GM10266 (cell line): ENCODE measurements around the gene TBC1D17.

Experiments
- DNase-seq: peaks from one replicate; pipeline ENCODE4 v3.0.0; 2012; ENCODE audit errors: extremely low spot score
- TF ChIP-seq, protein P1 (sequence below): IDR thresholded peaks from 2 replicates; pipeline ENCODE4 v1.5.1; 2012; ENCODE audit warnings: mild to moderate bottlenecking, low read depth; ENCODE audit not compliant: control insufficient read depth, insufficient read depth; ENCODE audit errors: missing control alignments

Gene TBC1D17

DNA sequence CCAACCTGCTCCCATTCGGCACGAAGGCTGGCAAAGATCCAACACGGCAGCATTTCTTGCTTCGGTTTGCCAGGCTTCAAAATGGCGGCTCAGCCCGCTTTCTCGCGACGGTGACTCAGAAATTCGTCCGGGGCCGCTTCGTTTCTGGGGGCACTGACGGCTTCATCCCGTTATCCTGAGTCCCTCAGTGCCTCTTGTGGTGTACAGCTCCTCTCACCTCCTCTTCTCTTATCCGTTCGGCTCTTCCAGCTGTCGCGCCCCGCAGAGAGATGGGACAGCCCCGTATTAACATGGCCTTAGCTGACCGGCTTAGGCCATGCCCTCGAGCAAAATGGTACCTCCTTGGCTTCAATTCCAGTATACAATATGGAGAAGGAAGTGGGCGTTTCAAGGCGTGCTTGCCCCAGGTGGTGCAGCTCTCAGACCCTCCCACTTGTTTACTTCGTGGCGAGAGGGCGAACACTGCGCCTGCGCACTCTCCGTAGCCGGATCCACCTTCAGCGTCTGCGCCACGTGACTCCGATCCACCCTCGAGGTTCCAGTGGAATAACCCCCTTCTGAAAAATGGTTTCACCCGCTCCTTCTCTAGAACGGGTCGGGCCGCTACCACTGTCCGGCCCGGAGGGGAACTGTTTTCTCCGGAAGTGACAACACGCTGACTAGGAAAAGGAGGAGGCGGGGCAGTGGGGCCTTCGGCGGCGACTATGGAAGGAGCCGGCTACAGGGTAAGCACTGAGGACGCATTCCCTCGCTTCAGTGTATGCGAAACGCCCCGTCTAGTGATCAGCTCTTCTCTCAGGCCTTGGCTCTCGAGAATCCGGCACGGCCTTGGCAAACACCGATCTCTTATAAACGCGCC lies at the start of gene TBC1D17, which contains the start of gene AKT1S1:
Gene TBC1D17 (plus strand): TSS at position 683 of the 859 bp plus-strand sequence. CDS start 22 bp downstream, at position 705.
Gene AKT1S1 (minus strand): TSS at position 336 of the 859 bp plus-strand sequence. CDS start 4,060 bp downstream, outside the sequence.
- DNase-seq: peak; percentile 97
- TF ChIP-seq, protein P1, sequence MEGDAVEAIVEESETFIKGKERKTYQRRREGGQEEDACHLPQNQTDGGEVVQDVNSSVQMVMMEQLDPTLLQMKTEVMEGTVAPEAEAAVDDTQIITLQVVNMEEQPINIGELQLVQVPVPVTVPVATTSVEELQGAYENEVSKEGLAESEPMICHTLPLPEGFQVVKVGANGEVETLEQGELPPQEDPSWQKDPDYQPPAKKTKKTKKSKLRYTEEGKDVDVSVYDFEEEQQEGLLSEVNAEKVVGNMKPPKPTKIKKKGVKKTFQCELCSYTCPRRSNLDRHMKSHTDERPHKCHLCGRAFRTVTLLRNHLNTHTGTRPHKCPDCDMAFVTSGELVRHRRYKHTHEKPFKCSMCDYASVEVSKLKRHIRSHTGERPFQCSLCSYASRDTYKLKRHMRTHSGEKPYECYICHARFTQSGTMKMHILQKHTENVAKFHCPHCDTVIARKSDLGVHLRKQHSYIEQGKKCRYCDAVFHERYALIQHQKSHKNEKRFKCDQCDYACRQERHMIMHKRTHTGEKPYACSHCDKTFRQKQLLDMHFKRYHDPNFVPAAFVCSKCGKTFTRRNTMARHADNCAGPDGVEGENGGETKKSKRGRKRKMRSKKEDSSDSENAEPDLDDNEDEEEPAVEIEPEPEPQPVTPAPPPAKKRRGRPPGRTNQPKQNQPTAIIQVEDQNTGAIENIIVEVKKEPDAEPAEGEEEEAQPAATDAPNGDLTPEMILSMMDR: no peak

DNA sequence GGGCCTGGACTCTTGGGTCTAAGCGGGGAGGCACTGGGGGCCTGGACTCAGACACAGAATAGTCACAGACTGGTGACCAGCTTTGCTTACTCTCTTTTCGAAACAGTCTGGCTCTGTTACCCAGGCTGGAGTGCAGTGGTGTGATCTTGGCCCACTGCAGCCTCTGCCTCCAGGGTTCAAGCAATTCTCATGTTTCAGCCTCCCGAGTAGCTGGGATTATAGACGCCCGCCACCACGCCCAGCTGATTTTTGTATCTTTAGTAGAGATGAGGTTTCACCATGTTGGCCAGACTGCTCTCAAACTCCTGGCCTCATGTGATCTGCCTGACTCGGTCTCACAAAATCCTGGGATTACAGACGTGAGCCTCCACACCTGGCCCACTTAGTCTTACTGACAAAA lies 48.3 kb upstream of the TBC1D17 start:
- TF ChIP-seq, protein P1: no peak
- DNase-seq: no peak

DNA sequence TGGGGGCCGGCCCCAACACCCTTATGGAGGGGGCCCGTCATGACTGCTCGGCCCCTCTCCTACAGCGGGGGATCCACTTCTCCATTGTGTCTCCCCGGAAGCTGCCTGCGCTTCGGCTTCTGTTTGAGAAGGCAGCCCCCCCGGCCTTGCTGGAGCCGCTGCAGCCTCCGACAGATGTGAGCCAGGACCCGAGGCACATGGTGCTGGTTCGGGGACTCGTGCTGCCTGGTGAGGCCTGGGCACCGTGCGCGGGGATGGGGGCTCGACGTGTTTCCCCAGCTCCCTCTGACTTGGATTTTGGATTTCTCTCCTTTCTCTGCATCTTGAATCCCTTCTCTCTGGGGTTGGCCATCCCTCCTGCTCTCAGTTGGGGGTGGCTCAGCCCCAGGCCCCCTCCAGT lies 47.8 kb upstream of the TBC1D17 start:
- no peak for DNase-seq
- TF ChIP-seq, protein P1: no peak

DNA sequence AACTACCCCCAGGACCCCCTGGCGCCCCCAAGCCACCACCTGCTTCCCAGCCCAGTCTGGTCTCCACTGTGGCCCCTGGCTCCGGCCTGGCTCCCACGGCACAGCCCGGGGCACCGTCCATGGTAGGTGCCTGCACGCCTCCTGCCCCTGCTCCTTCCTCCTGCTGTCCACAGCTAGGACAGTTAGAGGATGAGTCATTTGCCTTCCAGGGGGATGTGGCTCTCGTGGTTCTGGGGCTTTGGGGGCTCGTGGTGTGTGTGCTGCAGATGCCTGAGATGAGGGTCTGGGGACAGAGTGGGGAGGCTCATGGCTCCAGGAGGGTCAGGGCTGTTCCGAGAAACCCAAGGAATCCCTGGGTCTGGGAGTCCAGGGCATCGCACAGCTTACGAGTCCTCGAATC lies 46.7 kb upstream of the TBC1D17 start:
- no peak for DNase-seq
- TF ChIP-seq, protein P1: no peak

DNA sequence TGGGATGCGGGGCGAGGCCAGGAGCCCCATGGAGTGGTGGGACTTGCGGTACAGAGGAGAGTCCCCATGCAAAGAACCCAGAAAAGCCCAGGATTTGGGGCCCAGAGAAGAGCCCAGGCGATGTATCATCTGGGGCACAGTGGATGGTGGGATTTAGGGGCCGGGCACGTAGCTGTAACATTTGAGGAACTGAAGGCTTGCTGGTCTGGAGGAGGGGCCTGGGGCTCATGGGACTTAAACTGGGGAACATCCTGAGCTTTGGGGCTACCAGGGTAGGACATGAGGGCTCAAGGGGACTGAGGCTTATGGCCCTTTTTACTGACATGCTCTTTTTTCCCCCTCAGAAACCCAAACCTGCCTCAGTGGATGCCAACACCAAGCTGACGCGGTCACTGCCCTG lies 45.9 kb upstream of the TBC1D17 start:
- TF ChIP-seq, protein P1: no peak
- DNase-seq: no peak

DNA sequence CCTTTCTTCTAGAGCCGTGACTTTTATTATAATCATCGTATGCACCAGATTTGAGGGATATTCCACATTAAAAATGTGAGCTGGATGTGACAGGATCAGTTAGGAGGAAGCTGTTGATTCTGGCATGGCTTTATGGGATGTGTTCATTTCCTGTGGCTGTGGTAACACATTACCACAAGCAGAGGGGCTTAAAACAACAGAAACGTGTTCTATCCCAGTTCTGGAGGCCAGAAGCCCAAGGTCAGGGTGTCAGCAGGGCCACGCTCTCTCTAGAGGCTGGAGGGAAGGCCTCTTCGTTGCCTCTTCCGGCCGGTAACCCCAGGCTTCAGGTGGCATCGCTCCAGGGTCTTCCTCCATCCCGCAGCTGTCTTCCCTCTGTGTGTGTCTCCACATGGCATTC lies 44.9 kb upstream of the TBC1D17 start:
- no peak for DNase-seq
- TF ChIP-seq, protein P1: no peak

DNA sequence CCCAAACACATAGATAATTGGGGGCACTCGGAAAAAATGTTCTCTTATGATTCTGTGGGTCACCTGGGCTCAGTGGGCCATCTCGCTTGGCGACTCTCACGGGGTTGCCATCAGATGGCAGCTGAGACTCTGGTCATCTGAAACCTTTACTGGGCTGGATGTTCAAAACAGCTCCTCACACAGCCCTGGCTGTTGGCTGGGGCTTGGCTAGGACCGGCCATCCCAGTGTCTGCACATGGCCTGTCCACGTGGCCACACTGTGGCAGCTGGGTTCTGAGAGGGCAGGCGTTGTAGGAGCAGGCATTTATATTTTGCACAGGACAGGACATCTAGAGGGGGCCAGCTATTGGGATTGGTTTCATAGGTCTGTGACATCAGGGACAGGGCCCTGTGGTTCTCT lies 43.9 kb upstream of the TBC1D17 start:
- TF ChIP-seq, protein P1: no peak

More for the DNA sequence above, 43.9 kb upstream of the TBC1D17 start:
- no peak for DNase-seq
